ENCODE data around the gene TRIM59.

GRCh38 chr3:160481856-160482255, 32.3 kb upstream of the TRIM59 start:
- TF ChIP-seq CTCF (IDR thresholded peaks at IDR 0.05) = no peak
- no peak for TF ChIP-seq POLR2A (IDR thresholded peaks at IDR 0.05)

Data from body of pancreas (tissue), 4 donors.